ENCODE data around the gene TIGAR.

TIGAR gene

DNA sequence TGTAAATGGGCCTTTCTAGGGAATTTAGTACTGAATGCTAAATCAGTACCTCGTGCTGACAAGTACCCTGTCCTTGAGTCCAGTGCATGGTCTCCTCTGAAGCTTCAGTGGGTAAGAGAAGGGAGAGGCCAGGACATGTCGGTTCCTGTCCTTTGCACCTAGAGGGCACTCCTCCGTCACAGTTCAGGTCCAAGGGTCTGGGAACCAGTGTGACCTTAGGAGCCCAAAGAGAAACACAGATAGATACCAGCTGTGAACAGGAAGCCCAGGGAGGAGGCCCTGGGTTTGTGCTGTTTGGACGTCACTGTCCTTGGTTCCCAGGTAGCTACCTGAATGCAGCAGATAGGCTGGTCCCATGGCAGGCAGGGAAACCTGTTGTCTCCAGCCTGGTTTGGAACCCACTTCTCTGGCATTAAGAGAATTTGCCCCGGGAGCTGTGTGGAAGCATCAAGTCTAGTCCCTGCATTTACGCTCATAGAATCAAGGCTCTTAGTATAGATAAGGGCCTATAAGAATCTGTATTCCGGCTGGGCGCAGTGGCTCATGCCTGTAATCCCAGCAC is 62.4 kb downstream of the TIGAR start:
- no peak for DNase-seq

DNA sequence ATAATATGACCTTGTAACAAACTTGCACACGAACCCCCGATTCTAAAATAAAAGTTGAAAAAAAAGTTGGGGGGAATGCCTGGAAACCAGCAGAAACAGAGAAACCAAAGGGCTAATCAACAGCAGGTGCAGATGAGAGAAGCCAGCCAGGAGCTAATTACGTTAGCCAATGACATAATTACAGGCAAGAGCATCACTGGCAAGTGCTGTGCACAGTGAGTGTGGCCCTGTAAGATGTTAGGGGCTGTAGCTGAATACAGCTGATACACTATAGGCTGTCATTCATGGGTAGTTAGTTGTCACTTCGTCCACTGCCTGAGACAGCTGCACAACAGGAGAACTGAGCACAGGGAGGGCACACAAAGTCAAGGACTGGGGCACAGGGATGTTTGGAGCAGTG is 65.8 kb downstream of the TIGAR start:
- DNase-seq: no peak

DNA sequence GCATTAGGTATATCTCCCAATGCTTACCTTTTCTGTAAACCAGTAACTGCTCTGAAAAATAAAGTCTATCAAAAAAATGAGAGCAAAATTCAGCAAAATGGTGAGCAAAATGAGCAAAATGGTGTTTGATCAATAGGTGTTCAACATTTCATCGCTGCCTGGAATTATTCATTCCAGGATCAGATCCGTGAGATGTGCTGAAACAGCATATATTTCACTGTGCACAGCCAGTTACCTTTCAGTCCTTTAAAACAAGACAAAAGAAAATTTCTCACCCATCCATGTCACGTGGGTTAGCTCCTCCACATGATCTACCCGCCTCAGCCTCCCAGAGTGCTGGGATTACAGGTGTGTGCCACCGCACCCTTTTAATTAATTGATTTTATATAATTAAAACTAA is 66.6 kb downstream of the TIGAR start:
- DNase-seq: no peak

DNA sequence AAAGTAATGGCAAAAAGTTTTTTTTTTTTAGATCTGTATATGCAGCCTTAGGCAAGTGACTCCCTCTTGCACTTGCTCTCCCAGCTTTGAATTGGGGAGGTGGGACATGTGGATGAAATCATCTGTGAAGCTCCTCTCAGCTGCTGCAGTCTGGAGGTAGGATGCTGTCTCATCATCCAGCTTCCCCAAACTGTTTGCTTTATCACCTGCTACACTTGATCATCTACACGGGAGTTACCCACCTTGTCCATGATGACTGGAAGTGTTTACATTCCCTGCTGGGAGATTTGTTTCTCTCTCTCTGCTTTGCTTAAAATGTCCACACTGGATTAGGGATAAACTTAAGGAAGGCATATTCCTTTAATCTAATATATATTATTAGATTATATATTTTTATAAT is 67.0 kb downstream of the TIGAR start:
- no peak for DNase-seq

DNA sequence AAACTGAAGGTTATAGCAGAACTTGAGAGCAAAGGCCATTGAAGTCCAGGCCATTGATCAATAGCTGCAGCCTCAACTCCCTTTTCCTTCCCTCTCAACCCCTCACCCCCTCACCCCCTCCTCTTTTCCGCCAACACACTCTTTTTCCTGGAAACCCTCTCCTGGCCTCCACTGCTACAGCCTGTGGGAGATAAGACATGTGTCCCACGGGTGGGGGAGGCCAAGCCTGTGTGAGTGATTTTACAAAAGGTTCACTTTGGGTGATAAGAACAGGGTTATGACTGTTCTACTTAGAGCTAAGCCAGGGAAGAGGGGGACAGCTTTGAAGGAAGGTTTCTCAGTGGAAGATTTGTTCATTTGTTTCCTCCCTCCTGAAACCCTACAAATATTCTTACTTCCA is 67.6 kb downstream of the TIGAR start:
- no peak for DNase-seq

DNA sequence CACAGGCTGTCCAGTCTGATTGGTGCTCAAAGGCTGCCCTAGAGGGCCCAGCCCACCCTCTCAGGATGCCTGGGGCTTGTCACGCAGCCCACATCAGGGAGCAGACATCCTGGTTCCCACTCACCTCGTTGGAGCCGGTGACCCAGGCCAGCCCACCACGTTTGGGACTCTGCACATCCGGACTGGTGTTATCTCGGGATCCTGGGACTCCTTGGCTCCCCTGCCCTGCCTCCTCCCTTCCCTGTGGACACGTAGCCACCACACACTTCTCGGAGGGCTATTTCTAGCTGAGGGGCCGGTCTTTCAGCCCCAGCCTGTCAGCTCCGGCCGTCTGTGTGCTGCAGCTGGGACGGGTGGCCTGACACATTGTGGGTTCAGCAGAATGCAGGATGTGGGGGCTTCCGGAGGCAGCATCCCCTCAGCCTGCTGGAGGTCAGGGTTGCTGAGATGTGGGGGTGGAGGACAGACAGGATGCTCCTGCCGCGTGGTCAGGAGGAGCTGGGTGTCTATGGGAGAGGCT is 71.3 kb downstream of the TIGAR start:
- DNase-seq: no peak

DNA sequence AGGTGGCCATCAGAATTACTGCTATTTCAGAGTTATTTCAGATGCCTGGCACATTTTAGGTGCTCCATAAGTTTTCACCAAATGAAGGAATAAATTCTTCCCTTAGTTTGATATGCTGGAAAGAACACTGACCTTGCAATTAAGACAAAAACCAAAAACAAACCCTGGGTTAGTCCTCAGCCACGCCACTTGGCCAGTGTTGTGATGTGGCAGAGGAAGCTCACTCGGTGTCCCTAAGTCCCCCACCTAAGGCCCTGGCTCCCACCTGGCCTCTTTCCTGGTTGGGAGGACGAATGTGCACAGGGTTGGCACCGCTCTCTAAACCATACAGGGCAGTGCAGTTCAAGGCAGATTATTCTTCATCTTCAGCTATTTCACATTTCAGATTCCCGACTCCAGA is 72.2 kb downstream of the TIGAR start:
- no peak for DNase-seq

DNA sequence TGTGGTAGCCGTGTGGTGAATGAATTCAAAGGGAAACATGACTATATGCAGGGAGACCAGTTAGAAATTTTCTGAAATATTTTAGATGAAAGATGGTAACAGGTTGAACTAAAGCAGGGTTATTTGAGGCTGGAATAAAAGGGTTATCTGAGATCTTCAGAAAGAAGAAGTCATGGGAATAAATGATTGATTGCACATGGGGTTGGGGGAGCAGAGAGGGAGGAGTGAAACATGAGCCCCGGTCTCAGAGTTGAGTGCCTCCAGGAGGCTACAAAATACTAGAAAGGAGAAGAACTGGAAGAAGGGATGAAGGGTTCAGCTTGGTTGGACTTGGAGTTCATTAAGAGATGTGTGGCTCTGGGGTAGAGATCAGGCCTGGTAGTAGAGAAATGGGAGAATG is 74.8 kb downstream of the TIGAR start:
- no peak for DNase-seq

DNA sequence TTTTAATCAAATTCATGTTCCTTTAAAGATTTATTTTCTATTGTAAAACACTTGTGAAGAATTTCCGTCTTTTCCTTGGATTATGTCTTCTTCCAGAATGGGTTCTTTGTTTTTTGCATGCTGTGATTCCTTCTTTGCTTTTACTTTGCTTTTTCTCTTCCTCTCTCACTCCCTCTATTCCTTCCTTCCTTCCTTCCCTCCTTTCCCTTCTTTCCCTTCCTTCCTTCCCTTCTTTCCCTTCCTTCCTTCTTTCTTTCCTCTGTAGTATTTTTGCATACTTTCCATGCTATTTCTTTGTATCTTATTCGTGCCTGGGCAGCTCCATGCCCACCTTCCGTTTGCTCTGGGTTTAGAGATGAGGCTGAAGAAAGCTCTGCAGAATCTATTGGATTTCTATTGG is 80.1 kb downstream of the TIGAR start:
- DNase-seq: no peak

DNA sequence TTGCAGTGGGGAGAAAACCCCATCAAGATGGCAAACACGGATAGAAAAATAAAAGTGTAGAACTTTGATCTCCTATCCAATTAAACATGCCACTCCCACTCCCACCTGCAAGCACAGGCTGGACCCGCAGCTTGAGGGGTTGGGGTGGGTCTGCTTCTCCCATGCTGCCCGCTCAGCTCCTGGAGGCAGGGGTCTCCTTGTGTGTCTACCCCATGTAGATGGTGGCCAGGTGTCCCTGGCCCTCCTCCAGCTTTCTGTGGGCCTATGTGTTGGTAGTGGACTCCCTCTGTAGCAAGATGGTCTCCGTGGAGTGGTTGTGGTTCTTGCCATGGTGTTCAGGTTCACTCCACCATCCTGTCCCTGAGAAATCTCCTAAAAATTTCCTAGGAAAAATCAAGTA is 82.0 kb downstream of the TIGAR start:
- no peak for DNase-seq

Measured in stimulated activated CD4-positive, alpha-beta T cell treated with anti-CD3 and anti-CD28 coated beads, Interleukin-4, amount 100 ng/mL, for 1 hour (primary cell).